ENCODE results near the gene CORIN. TPM values are rescaled to one million over a fixed set of nuclear protein-coding genes. Genes with fewer than 3 reads are reported as not detected.

Gene CORIN
- total RNA-seq: 0.31 TPM

GRCh38 chr4:47837908-47838294 is at the start of gene CORIN:
CORIN (minus strand) TSS chr4:47838067; CDS start chr4:47837949, 118 bp downstream.

Small RNA genes within 50 kb of the gene (small RNA-seq; reads per million reads assigned to genes)
- gene MIR8053 (ENCODE audit: low replicate concordance): not detected

Other genes with a start within 250 kb of the CORIN start
- 26.0 TPM for gene NFXL1, start 76.5 kb upstream of the CORIN start, total RNA-seq
- not detected for gene CNGA1, start 178.6 kb upstream of the CORIN start, total RNA-seq
- gene NIPAL1, start 178.7 kb upstream of the CORIN start, total RNA-seq: 1.3 TPM

Data from parietal lobe (tissue), 2 donors.